GM13976 (cell line): ENCODE results near the gene BASP1.
"Not testable (repeated sequence)": the region's sequence is repeated elsewhere in the genome, so short reads cannot be mapped to it uniquely, and the experiment has no call there.

ENCODE experiments used
- DNase-seq: peaks from one replicate; pipeline ENCODE4 v3.0.0; 2012; ENCODE audit warnings: low spot score
- in situ Hi-C: fragments of 300-500 bp; cut with MboI; formaldehyde crosslinking; loops from one replicate; pipeline ENCODE4 v1.12.0; 2022; ENCODE audit warnings: low sequenced_read_pairs, mixed read lengths, inconsistent platforms; ENCODE audit not compliant: unreplicated experiment
- TF ChIP-seq, protein P1 (sequence below): IDR thresholded peaks from 2 replicates; pipeline ENCODE4 v1.5.1; 2012; ENCODE audit warnings: borderline replicate concordance, mild to moderate bottlenecking; ENCODE audit not compliant: insufficient read depth; ENCODE audit errors: extremely low read depth, missing control alignments, control extremely low read depth

BASP1 gene

DNA sequence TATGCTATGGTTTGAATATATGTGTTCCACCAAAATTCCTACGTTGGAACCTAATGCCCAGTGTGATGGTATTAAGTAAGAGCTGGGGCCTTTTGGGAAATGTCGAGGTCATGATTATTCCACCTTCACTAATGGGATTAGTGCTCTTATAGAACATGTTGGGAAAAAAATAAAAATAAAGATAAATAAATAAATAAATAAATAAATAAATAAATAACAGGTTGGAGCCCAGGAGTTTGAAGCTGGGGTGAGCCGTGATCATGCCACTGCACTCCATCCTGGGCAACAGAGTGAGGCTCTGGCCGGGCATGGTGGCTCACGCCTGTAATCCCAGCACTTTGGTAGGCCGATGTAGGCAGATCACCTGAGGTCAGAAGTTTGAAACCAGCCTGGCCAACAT is 22.5 kb downstream of the BASP1 start:
- TF ChIP-seq, protein P1, sequence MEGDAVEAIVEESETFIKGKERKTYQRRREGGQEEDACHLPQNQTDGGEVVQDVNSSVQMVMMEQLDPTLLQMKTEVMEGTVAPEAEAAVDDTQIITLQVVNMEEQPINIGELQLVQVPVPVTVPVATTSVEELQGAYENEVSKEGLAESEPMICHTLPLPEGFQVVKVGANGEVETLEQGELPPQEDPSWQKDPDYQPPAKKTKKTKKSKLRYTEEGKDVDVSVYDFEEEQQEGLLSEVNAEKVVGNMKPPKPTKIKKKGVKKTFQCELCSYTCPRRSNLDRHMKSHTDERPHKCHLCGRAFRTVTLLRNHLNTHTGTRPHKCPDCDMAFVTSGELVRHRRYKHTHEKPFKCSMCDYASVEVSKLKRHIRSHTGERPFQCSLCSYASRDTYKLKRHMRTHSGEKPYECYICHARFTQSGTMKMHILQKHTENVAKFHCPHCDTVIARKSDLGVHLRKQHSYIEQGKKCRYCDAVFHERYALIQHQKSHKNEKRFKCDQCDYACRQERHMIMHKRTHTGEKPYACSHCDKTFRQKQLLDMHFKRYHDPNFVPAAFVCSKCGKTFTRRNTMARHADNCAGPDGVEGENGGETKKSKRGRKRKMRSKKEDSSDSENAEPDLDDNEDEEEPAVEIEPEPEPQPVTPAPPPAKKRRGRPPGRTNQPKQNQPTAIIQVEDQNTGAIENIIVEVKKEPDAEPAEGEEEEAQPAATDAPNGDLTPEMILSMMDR, result no peak
- in situ Hi-C loops, result no loop called here
- DNase-seq, result no peak

DNA sequence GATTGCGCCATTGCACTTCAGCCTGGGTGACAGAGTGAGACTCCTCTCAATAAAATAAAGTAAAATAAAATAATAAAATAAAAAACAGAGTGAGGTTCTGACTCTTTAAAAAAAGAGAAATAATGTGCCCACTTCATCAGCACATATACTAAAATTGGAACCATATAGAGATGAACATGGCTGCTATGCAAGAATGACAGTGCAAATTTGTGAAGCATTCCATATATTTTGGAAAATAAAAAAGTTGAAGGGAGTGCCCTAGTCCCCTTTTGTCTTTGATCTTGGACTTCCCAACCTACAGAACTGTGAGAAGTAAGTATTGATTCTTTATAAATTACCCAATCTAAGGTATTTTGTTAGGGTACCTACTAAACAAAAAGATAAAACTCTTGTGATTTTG is 23.1 kb downstream of the BASP1 start:
- DNase-seq, result no peak
- TF ChIP-seq, protein P1, result no peak
- in situ Hi-C loops, result no loop called here

DNA sequence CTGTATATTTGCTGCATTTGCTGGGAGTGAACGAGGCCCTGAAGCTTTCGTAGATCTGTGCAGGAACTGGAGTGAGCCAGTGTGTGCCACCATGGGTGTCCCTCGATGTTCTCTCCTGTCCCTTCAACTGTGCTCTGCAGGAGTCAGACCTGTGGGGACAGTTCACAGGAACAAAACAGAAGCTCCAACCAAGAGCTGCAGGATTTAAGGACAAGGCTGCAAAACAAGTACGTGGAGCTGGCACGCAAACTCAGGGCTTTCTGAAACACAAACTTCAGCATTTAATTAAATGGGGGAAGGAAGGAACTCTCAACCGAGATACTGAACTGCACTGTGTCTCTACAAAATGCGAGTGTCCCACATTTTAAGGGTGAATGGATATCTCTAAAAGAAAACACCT is 24.2 kb downstream of the BASP1 start:
- in situ Hi-C loops, result no loop called here
- TF ChIP-seq, protein P1, result no peak
- DNase-seq, result no peak

DNA sequence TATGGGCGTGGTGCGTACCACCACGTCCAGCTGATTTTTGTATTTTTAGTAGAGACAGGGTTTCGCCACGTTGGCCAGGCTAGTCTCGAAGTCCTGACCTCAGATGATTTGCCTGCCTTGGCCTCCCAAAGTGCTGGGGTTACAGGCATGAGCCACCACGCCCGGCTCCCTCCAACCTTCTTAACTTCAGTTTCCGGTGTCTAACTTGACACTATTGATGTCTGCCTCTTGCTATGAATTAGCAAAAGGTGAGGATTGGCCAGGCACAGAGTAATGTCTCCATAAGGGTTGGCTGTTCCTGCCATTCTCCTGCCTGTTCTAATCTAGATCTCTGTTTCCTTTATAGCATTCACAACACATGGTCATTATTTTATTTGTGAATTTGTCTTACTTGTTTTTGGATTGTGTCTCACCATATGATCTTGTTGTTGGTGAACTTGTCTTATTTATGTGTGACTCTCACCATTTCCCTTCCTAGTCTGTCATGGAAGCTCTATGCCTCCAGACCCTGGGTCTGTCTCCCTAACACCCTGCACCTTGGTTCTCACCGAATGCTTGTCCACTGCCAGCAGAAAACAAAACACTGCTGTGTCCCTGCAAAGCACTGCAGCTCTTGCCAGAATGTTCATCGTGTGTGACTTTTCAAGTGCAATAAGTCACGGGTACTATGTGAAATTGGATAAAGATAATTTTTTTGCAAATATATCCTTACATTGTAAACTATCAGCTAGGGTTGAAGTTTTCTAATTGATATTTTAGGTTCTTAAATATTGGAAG is 26.0 kb downstream of the BASP1 start:
- TF ChIP-seq, protein P1, result no peak
- DNase-seq, result no peak
- in situ Hi-C loops, result no loop called here

DNA sequence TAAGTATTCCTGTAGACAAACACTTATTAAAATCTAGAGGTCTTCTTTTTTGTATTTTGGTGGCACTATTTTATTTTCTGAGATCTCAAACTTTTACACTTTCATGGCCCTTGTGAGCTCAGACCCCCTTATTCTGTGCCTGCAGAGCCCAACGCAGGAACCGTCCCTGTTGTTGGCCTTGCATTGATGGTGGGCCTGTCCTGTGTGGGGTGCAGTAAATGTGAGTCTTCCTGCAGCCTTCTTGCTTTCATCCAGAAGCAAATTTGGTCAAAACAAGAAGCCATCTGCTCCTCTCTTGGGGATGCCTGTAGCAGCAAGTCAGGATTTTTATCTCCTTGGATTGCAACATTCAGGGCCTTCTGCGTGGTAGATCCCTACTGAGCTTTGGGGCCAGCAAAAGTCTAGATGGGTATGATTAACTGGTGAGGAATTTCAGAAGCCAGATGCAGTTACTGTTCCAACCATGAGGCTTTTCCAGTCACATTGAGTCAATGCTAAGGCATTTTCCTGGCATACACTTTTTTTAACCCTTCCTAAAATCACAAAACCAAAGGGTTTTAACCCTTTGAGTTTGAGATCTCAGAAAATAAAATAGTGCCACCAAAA is 31.7 kb downstream of the BASP1 start:
- in situ Hi-C loops, result no loop called here
- no peak for DNase-seq
- TF ChIP-seq, protein P1, result no peak

DNA sequence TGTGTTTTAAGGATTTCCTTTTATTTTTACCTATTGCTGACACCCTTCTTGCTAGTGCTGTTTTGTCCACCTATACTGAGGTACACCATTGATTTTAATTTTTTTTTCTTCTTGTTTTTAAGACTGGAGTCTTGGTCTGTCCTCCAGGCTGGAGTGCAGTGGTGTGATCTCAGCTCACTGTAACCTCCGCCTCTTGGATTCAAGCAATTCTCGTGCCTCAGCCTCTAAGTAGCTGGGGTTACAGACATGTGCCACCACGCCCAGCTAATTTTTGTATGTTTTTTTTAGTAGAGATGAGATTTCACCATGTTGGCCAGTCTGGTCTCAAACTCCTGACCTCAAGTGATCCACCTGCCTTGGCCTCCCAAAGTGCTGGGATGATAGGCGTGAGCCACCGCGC is 32.4 kb downstream of the BASP1 start:
- in situ Hi-C loops, result loop anchor here (25.0 kb wide), 1 partner anchor 1487 kb away; no protein-coding TSS in a partner anchor

DNA sequence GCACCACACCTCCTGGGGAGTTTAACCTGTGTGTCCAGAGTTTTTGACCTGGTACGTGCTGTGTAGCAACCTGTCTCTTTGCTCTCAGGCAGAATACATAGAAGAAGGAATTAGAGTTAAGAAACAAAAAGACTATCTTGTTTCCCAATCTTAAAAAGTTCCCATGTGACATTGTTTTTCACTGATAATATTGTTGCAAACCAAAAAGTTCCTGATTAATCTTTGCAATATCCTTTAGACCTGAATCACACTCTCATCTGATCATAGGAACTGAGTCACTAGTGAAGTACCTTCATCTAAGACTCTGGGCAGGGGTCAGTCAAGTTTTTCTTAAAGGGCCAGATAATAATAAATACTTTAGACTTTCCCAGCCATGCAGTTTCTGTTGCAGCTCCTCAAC is 35.1 kb downstream of the BASP1 start:
- no peak for DNase-seq
- in situ Hi-C loops, result loop anchor here (25.0 kb wide), 1 partner anchor 1485 kb away; no protein-coding TSS in a partner anchor
- TF ChIP-seq, protein P1, result no peak

More for the DNA sequence above, 32.4 kb downstream of the BASP1 start:
- DNase-seq, result not testable (repeated sequence)
